ENCODE results near the gene S100A7A.
A peak's percentile ranks its signal among the peaks of the same experiment; 100 is the strongest.

S100A7A gene

GRCh38 chr1:153437236-153437635, 20.9 kb downstream of the S100A7A start:
- no peaks in the 10 kb centered on the region for H3K79me1 ChIP-seq (ENCODE audit: low read depth, low read length)
- H4K8ac ChIP-seq (ENCODE audit: low read depth, low read length): no peak overlapping the region
- no peak overlapping the region for H2AK5ac ChIP-seq (ENCODE audit: low read depth, low read length)
- H3K4me2 ChIP-seq (ENCODE audit: insufficient read depth, low read length, poor library complexity, severe bottlenecking): no peak overlapping the region
- H3K14ac ChIP-seq (ENCODE audit: low read length): no peak overlapping the region
- no peak overlapping the region for H3K4ac ChIP-seq (ENCODE audit: low read length)
- DNase-seq (ENCODE audit: low spot score): no peak
- no peak overlapping the region for H3K4me3 ChIP-seq (ENCODE audit: low read length in 2 of 2)
- no peak overlapping the region for H4K91ac ChIP-seq (ENCODE audit: low read depth, low read length, poor library complexity)
- H3K36me3 ChIP-seq (replicated peaks in 1 of 2; ENCODE audit: control insufficient read depth in 2 of 2, insufficient read depth in 2 of 2, low read length in 2 of 2): no peaks in the 10 kb centered on the region
- no peak overlapping the region for H3K18ac ChIP-seq (ENCODE audit: low read length)
- no peaks in the 10 kb centered on the region for H3K4me1 ChIP-seq (ENCODE audit: control insufficient read depth in 2 of 2, insufficient read depth in 1 of 2, low read depth in 1 of 2, low read length in 2 of 2)
- H2AFZ ChIP-seq (ENCODE audit: low read length): no peak overlapping the region
- no peak overlapping the region for H2BK120ac ChIP-seq (ENCODE audit: low read depth, low read length)
- H3K27me3 ChIP-seq (ENCODE audit: control insufficient read depth in 3 of 3, insufficient read depth in 3 of 3, low read depth in 1 of 3, low read length in 3 of 3): peaks cover 0 to 17% (median 0%) of the 10 kb centered on the region in 3 experiments
- no peaks in the 10 kb centered on the region for H3K9me3 ChIP-seq (replicated peaks in 1 of 2; ENCODE audit: control insufficient read depth in 2 of 2, insufficient read depth in 1 of 2, low read depth in 1 of 2, low read length in 2 of 2)
- H3K9ac ChIP-seq (ENCODE audit: low read depth, low read length, poor library complexity): no peak overlapping the region
- H3K27ac ChIP-seq (replicated peaks; ENCODE audit: low read length): no peak overlapping the region
- no peak overlapping the region for H3K23ac ChIP-seq (ENCODE audit: low read depth, low read length, poor library complexity)
- H2BK5ac ChIP-seq (ENCODE audit: low read length): no peak overlapping the region
- H2BK15ac ChIP-seq (ENCODE audit: low read length): no peak overlapping the region
- no CpG with 5 or more reads among the region's 4 CpGs for WGBS, 2 donors (ENCODE audit: extremely low coverage in 2 of 2, insufficient read length in 2 of 2, insufficient replicate concordance in 1 of 2)
- no peak overlapping the region for H2BK12ac ChIP-seq (ENCODE audit: low read length)

- Histone ChIP-seq H3K27me3 (ENCODE audit: control insufficient read depth in 3 of 3, insufficient read depth in 3 of 3, low read depth in 1 of 3, low read length in 3 of 3) (peaks cover 0 to 17% (median 0%) of the 10 kb centered on the region in 3 experiments), H2AK5ac (ENCODE audit: low read depth, low read length) (no peak overlapping the region), H4K8ac (ENCODE audit: low read depth, low read length) (no peak overlapping the region), H3K79me1 (ENCODE audit: low read depth, low read length) (no peaks in the 10 kb centered on the region), H2AFZ (ENCODE audit: low read length) (no peak overlapping the region), H3K14ac (ENCODE audit: low read length) (no peak overlapping the region), H3K18ac (ENCODE audit: low read length) (no peak overlapping the region), H3K27ac (replicated peaks; ENCODE audit: low read length) (no peak overlapping the region), H2BK15ac (ENCODE audit: low read length) (no peak overlapping the region), H3K9ac (ENCODE audit: low read depth, low read length, poor library complexity) (no peak overlapping the region), H3K23ac (ENCODE audit: low read depth, low read length, poor library complexity) (no peak overlapping the region), H2BK12ac (ENCODE audit: low read length) (no peak overlapping the region), H3K4ac (ENCODE audit: low read length) (no peak overlapping the region), H3K4me3 (ENCODE audit: low read length in 2 of 2) (no peak overlapping the region), H2BK120ac (ENCODE audit: low read depth, low read length) (no peak overlapping the region), H4K91ac (ENCODE audit: low read depth, low read length, poor library complexity) (no peak overlapping the region), H3K4me2 (ENCODE audit: insufficient read depth, low read length, poor library complexity, severe bottlenecking) (no peak overlapping the region), H3K9me3 (replicated peaks in 1 of 2; ENCODE audit: control insufficient read depth in 2 of 2, insufficient read depth in 1 of 2, low read depth in 1 of 2, low read length in 2 of 2) (no peaks in the 10 kb centered on the region), H2BK5ac (ENCODE audit: low read length) (no peak overlapping the region), H3K36me3 (replicated peaks in 1 of 2; ENCODE audit: control insufficient read depth in 2 of 2, insufficient read depth in 2 of 2, low read length in 2 of 2) (no peaks in the 10 kb centered on the region), H3K4me1 (ENCODE audit: control insufficient read depth in 2 of 2, insufficient read depth in 1 of 2, low read depth in 1 of 2, low read length in 2 of 2) (no peaks in the 10 kb centered on the region)
- DNase-seq (ENCODE audit: low spot score): no peak
- no CpG with 5 or more reads among the region's 7 CpGs for WGBS, 2 donors (ENCODE audit: extremely low coverage in 2 of 2, insufficient read length in 2 of 2, insufficient replicate concordance in 1 of 2)
Measured at GRCh38 chr1:153438599-153438998, 22.3 kb downstream of the S100A7A start.

- Histone ChIP-seq H4K8ac (ENCODE audit: low read depth, low read length) (no peak overlapping the region), H3K4me1 (ENCODE audit: control insufficient read depth in 2 of 2, insufficient read depth in 1 of 2, low read depth in 1 of 2, low read length in 2 of 2) (no peaks in the 10 kb centered on the region), H2AK5ac (ENCODE audit: low read depth, low read length) (no peak overlapping the region), H4K91ac (ENCODE audit: low read depth, low read length, poor library complexity) (no peak overlapping the region), H3K36me3 (replicated peaks in 1 of 2; ENCODE audit: control insufficient read depth in 2 of 2, insufficient read depth in 2 of 2, low read length in 2 of 2) (no peaks in the 10 kb centered on the region), H3K14ac (ENCODE audit: low read length) (no peak overlapping the region), H3K79me1 (ENCODE audit: low read depth, low read length) (no peaks in the 10 kb centered on the region), H3K27me3 (ENCODE audit: control insufficient read depth in 3 of 3, insufficient read depth in 3 of 3, low read depth in 1 of 3, low read length in 3 of 3) (peaks cover 0 to 17% (median 0%) of the 10 kb centered on the region in 3 experiments), H3K4me2 (ENCODE audit: insufficient read depth, low read length, poor library complexity, severe bottlenecking) (no peak overlapping the region), H3K9me3 (replicated peaks in 1 of 2; ENCODE audit: control insufficient read depth in 2 of 2, insufficient read depth in 1 of 2, low read depth in 1 of 2, low read length in 2 of 2) (no peaks in the 10 kb centered on the region), H2BK12ac (ENCODE audit: low read length) (no peak overlapping the region), H3K4ac (ENCODE audit: low read length) (no peak overlapping the region), H3K9ac (ENCODE audit: low read depth, low read length, poor library complexity) (no peak overlapping the region), H2BK5ac (ENCODE audit: low read length) (no peak overlapping the region), H2AFZ (ENCODE audit: low read length) (no peak overlapping the region), H2BK120ac (ENCODE audit: low read depth, low read length) (no peak overlapping the region), H3K27ac (replicated peaks; ENCODE audit: low read length) (no peak overlapping the region), H3K4me3 (ENCODE audit: low read length in 2 of 2) (no peak overlapping the region), H3K23ac (ENCODE audit: low read depth, low read length, poor library complexity) (no peak overlapping the region), H2BK15ac (ENCODE audit: low read length) (no peak overlapping the region), H3K18ac (ENCODE audit: low read length) (no peak overlapping the region)
- no peak for DNase-seq (ENCODE audit: low spot score)
Measured at GRCh38 chr1:153439273-153439672, 23.0 kb downstream of the S100A7A start.

- no peak overlapping the region for H3K4me2 ChIP-seq (ENCODE audit: insufficient read depth, low read length, poor library complexity, severe bottlenecking)
- no peak overlapping the region for H3K4ac ChIP-seq (ENCODE audit: low read length)
- H3K23ac ChIP-seq (ENCODE audit: low read depth, low read length, poor library complexity): no peak overlapping the region
- H3K9me3 ChIP-seq (replicated peaks in 1 of 2; ENCODE audit: control insufficient read depth in 2 of 2, insufficient read depth in 1 of 2, low read depth in 1 of 2, low read length in 2 of 2): no peaks in the 10 kb centered on the region
- H3K27ac ChIP-seq (replicated peaks; ENCODE audit: low read length): no peak overlapping the region
- H3K14ac ChIP-seq (ENCODE audit: low read length): no peak overlapping the region
- no CpG with 5 or more reads among the region's 9 CpGs for WGBS, 2 donors (ENCODE audit: extremely low coverage in 2 of 2, insufficient read length in 2 of 2, insufficient replicate concordance in 1 of 2)
- no peak overlapping the region for H2AFZ ChIP-seq (ENCODE audit: low read length)
- no peak overlapping the region for H4K8ac ChIP-seq (ENCODE audit: low read depth, low read length)
- H3K79me1 ChIP-seq (ENCODE audit: low read depth, low read length): no peaks in the 10 kb centered on the region
- H2BK15ac ChIP-seq (ENCODE audit: low read length): no peak overlapping the region
- H2BK12ac ChIP-seq (ENCODE audit: low read length): no peak overlapping the region
- peaks cover 0 to 13% (median 0%) of the 10 kb centered on the region in 3 experiments for H3K27me3 ChIP-seq (ENCODE audit: control insufficient read depth in 3 of 3, insufficient read depth in 3 of 3, low read depth in 1 of 3, low read length in 3 of 3)
- no peak overlapping the region for H4K91ac ChIP-seq (ENCODE audit: low read depth, low read length, poor library complexity)
- H3K4me3 ChIP-seq (ENCODE audit: low read length in 2 of 2): no peak overlapping the region
- H3K18ac ChIP-seq (ENCODE audit: low read length): no peak overlapping the region
- H3K9ac ChIP-seq (ENCODE audit: low read depth, low read length, poor library complexity): peak overlapping the region; percentile 18
- H3K4me1 ChIP-seq (ENCODE audit: control insufficient read depth in 2 of 2, insufficient read depth in 1 of 2, low read depth in 1 of 2, low read length in 2 of 2): no peaks in the 10 kb centered on the region
- no peak for DNase-seq (ENCODE audit: low spot score)
- no peaks in the 10 kb centered on the region for H3K36me3 ChIP-seq (replicated peaks in 1 of 2; ENCODE audit: control insufficient read depth in 2 of 2, insufficient read depth in 2 of 2, low read length in 2 of 2)
- H2BK5ac ChIP-seq (ENCODE audit: low read length): no peak overlapping the region
- H2BK120ac ChIP-seq (ENCODE audit: low read depth, low read length): no peak overlapping the region
- no peak overlapping the region for H2AK5ac ChIP-seq (ENCODE audit: low read depth, low read length)
Measured at GRCh38 chr1:153441238-153441755, 25.0 kb downstream of the S100A7A start.
